ENCODE measurements around the gene ZNF436. TPM values are rescaled to one million over a fixed set of nuclear protein-coding genes. Genes with fewer than 3 reads are reported as not detected.

The ZNF436 gene
- total RNA-seq, 2 donors from 2014 or later, result 8.9 to 10.3 TPM

GRCh38 chr1:23370709-23371584 lies 1.3 kb upstream of the ZNF436 start:
- Mint-ChIP-seq H3K9me3 (peaks cover 19% of the 10 kb centered on the region), H3K4me1 (peaks cover 57% of the 10 kb centered on the region), H3K4me3 (peak overlapping the region; percentile 89), H3K27ac (peak overlapping the region; percentile 99), H3K27me3 (ENCODE audit: insufficient read depth) (peaks cover 61% of the 10 kb centered on the region), H3K36me3 (ENCODE audit: low read depth) (peaks cover 24% of the 10 kb centered on the region)
- H3K4me3 ChIP-seq (ENCODE audit: low read length), result peak overlapping the region; percentile 95
- peak; percentile 94 for DNase-seq
- 5 to 11% methylated on average over 5 to 13 of the region's 13 CpGs for WGBS, 2 experiments (ENCODE audit: insufficient coverage in 1 of 2, insufficient read length in 1 of 2)
- H3K36me3 ChIP-seq (ENCODE audit: control insufficient read depth, insufficient read depth, low read length), result peaks cover 22% of the 10 kb centered on the region
- peaks cover 28% of the 10 kb centered on the region for H3K4me1 ChIP-seq (ENCODE audit: control insufficient read depth, insufficient read depth, low read length)
- H3K9ac ChIP-seq (ENCODE audit: extremely low read depth, low read length, poor library complexity, severe bottlenecking), result peak overlapping the region; percentile 94
- H3K27ac ChIP-seq (ENCODE audit: low read depth, low read length), result peak overlapping the region; percentile 99
- TF ChIP-seq CTCF (conservative IDR thresholded peaks at IDR 0.05), result peak; percentile 69
- no peaks in the 10 kb centered on the region for H3K27me3 ChIP-seq (ENCODE audit: control insufficient read depth, insufficient read depth, low read length, poor library complexity, severe bottlenecking)
- H3K9me3 ChIP-seq (ENCODE audit: control insufficient read depth, low read length), result peaks cover 16% of the 10 kb centered on the region

GRCh38 chr1:23370330-23370708 lies 683 bp upstream of the ZNF436 start:
- Mint-ChIP-seq H3K4me3 (peak overlapping the region; percentile 89), H3K36me3 (ENCODE audit: low read depth) (peaks cover 28% of the 10 kb centered on the region), H3K27me3 (ENCODE audit: insufficient read depth) (peaks cover 63% of the 10 kb centered on the region), H3K27ac (peak overlapping the region; percentile 99), H3K4me1 (peaks cover 57% of the 10 kb centered on the region), H3K9me3 (peaks cover 24% of the 10 kb centered on the region)
- peak overlapping the region; percentile 99 for H3K27ac ChIP-seq (ENCODE audit: low read depth, low read length)
- H3K9me3 ChIP-seq (ENCODE audit: control insufficient read depth, low read length), result peaks cover 20% of the 10 kb centered on the region
- peaks cover 24% of the 10 kb centered on the region for H3K36me3 ChIP-seq (ENCODE audit: control insufficient read depth, insufficient read depth, low read length)
- TF ChIP-seq CTCF (conservative IDR thresholded peaks at IDR 0.05), result peak; percentile 11
- H3K9ac ChIP-seq (ENCODE audit: extremely low read depth, low read length, poor library complexity, severe bottlenecking), result peak overlapping the region; percentile 94
- WGBS, 2 experiments (ENCODE audit: insufficient coverage in 1 of 2, insufficient read length in 1 of 2), result 55 to 69% methylated on average over 4 to 5 of the region's 5 CpGs
- no peaks in the 10 kb centered on the region for H3K27me3 ChIP-seq (ENCODE audit: control insufficient read depth, insufficient read depth, low read length, poor library complexity, severe bottlenecking)
- H3K4me3 ChIP-seq (ENCODE audit: low read length), result peak overlapping the region; percentile 95
- peaks cover 28% of the 10 kb centered on the region for H3K4me1 ChIP-seq (ENCODE audit: control insufficient read depth, insufficient read depth, low read length)
- peak; percentile 44 for DNase-seq

DNA sequence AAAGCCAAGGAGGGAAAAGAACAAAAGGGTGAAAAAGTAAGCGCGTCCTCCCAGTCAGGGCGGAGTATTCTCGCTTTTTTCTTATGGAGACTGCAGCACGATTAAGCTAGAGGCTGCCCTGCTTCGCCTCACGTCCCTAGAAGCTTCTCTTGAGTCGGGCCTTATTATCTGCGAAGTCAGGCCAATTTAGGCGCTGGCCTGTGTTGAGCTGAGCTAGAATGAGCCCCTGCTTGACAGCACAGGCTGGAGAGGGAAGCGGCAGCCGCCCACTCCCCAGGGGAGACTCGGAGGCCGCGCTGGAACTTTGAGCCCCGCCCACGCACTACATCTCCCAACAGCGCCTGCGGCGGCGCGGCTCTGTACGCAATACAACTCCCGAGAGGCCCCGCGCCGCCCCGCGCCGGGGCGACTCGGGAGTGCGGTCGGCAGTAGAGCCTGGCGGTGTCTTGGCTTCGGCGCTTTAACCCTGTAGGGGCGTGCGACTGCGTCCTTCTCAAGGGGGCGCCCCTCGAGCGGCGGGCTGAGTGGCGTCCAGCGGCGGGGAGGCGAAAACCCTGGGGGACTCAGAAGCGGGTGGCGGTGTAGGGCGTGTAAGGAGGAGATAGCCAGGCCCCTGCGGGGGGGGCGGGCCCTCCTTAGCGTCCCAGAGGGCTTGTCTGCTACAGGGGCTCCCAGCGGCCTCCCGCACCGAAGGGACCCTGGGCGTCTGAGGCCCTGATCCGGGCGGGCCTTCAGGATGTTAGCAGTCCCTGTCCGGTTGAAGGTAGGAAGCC lies 888 bp downstream of the ZNF436 start:
- peaks cover 46% of the 10 kb centered on the region for H3K4me1 Mint-ChIP-seq
- peak; percentile 64 for TF ChIP-seq CTCF (conservative IDR thresholded peaks at IDR 0.05)
- WGBS, 2 experiments (ENCODE audit: insufficient coverage in 1 of 2, insufficient read length in 1 of 2), result 0% methylated on average over 28 to 61 of the region's 61 CpGs

More for the DNA sequence above, 888 bp downstream of the ZNF436 start:
- H3K27me3 Mint-ChIP-seq (ENCODE audit: insufficient read depth), result peaks cover 67% of the 10 kb centered on the region
- Histone ChIP-seq H3K9me3 (ENCODE audit: control insufficient read depth, low read length) (peaks cover 32% of the 10 kb centered on the region), H3K9ac (ENCODE audit: extremely low read depth, low read length, poor library complexity, severe bottlenecking) (peak overlapping the region; percentile 94), H3K27ac (ENCODE audit: low read depth, low read length) (peak overlapping the region; percentile 99), H3K4me1 (ENCODE audit: control insufficient read depth, insufficient read depth, low read length) (peaks cover 24% of the 10 kb centered on the region), H3K27me3 (ENCODE audit: control insufficient read depth, insufficient read depth, low read length, poor library complexity, severe bottlenecking) (no peaks in the 10 kb centered on the region), H3K4me3 (ENCODE audit: low read length) (peak overlapping the region; percentile 95), H3K36me3 (ENCODE audit: control insufficient read depth, insufficient read depth, low read length) (peaks cover 36% of the 10 kb centered on the region)
- DNase-seq, result peak; percentile 96
- peaks cover 42% of the 10 kb centered on the region for H3K36me3 Mint-ChIP-seq (ENCODE audit: low read depth)
- peak overlapping the region; percentile 89 for H3K4me3 Mint-ChIP-seq
- peaks cover 39% of the 10 kb centered on the region for H3K9me3 Mint-ChIP-seq
- peak overlapping the region; percentile 99 for H3K27ac Mint-ChIP-seq
